IPS-11a (cell line): ENCODE measurements around the gene PRKRIP1.
"Not testable (repeated sequence)": the region's sequence is repeated elsewhere in the genome, so short reads cannot be mapped to it uniquely, and the experiment has no call there.

Experiments used
- H3K4me3 ChIP-seq: one replicate; pipeline ENCODE4 v1.5.1; 2013; ENCODE audit warnings: low read depth, low read length, control low read depth

The PRKRIP1 gene

DNA sequence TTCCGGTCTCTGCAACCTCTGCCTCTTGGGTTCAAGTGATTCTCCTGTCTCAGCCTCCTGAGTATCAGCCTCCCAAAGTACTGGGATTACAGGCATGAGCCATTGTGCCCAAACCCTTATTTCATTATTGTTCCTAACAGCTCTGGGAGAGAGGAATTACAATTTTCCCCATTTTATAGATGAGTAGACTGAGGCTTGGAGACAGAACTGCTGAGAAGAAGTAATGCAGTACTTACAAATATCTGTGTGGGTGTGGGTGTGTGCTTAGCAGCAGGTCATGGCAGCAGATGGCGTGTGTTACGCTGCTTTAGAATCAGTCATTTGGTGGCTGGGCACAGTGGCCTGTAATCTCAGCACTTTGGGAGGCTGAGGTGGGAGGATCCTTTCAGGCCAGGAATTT, 7.4 kb downstream of the PRKRIP1 start:
- H3K4me3 ChIP-seq: no peak overlapping the region

DNA sequence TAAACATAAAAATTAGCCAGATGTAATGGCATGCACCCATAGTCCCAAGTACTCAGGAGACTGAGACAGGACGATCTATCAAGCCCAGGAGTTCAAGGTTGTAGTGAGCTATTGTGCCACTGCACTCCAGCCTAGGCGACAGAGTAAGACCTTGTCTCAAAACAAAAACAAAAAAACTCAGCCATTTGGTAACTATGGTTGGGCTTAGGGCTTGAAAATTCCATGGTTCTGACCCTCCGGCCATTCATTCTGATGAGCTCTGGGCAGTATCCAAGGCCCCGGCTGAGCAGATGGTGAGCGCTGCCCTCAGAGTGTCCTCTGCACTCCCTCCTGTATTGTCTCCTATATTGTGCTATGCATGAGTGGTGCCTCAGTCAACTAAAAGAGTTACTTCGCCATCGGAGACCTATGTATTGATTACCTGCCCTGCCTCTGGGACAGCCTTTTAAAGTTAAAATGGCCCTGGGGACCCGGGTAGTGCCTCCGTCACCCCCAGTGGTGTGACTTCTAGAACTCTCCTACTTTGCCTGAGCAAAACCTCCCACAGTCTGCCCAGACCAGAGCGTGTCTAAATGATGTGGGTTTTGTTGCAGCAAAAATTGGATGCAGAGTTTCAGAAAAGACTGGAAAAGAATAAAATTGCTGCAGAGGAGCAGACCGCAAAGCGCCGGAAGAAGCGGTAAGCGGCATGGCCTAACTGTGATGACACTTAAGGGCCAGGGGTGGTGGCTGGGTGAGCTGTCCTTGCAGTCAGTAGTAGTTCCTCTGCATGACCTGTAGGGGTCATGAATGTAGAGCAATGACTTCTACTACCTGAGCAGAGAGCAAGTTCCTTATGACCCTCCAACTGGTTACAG, 8.1 kb downstream of the PRKRIP1 start:
- no peak overlapping the region for H3K4me3 ChIP-seq

DNA sequence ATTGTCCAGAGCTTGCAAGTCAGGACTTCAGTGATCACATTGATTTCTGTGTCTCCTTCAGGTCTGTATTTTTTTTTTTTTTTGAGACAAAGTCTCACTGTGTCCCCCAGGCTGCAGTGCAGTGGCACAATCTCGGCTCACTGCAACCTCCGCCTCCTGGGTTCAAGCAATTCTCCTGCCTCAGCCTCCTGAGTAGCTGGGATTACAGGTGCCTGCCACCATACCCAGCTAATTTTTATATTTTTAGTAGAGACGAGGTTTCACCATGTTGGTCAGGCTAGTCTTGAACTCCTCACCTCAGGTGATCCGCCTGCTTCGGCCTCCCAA, 8.7 kb downstream of the PRKRIP1 start:
- H3K4me3 ChIP-seq: not testable (repeated sequence)

DNA sequence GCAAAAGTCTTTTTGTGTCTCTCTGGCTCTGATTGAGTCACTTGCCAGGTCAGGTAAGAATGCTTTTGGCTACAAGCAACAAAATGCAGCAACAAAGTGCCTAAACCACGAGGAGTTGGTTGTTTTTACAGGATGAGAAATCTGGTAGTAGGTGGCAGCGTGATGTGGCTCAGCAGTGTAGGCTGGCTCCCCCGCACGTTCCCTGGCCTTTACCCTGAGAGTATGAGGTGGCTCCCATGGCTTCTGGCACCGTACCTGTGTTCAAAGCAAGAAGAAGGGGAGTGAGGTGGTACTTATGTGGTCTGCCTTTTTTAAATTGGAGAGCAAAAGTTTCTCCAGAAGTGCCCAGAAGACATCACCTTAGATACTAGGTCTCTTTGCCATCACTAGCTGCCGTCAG, 11.7 kb downstream of the PRKRIP1 start:
- no peak overlapping the region for H3K4me3 ChIP-seq

DNA sequence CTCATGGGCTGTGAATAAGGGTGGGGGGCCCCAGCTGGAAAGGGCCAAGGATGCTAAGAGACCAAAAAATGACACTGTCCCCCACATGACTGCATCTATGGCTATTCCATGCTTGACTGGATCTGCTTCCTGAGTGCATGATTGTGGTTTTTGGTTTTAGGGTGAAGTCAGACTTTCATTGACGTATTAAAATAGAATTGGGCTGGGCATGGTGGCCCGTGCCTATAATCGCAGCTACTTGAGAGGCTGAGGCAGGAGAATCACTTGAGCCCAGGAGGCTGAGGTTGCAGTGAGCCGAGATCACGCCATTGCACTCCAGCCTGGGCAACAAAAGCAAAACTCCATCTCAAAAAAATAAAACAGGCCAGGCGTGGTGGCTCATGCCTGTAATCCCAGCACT, 12.4 kb downstream of the PRKRIP1 start:
- not testable (repeated sequence) for H3K4me3 ChIP-seq

DNA sequence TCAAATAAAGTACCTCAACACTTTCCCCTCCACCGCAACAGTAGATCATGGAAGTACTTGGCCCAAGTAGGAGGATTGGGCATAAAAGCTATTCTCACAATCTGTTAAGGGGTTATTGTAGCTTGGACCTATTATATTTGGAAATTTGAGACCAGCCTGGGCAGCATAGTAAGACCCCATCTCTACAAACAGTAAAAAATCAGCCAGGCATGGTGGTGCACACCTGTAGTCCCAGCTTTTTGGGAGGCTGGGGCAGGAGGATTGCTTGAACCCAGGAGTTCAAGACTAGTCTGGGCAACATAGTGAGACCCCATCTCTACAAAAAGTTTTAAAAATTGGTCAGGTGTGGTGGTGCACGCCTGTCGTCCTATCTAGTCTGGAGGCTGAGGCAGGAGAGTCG, 13.2 kb downstream of the PRKRIP1 start:
- no peak overlapping the region for H3K4me3 ChIP-seq

DNA sequence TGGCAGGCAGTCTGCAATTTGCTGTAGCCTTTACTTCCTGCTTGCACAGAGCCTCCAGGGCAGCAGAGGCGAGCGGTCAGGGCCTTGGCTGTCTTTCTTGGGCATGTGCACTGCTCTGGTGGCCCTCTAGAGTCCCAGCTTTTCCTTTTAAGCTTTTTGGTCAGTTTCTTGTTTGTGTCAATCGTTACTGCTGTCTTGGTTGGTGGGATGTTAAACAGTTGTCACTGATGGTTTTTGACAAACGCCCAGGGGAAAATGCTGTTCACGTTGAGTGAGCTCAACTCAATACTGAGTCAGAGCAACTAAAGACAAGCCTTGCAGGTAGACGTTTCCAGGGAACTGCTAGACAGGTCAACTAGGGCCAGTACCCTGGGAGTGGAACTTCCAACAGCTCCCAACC, 14.0 kb downstream of the PRKRIP1 start:
- H3K4me3 ChIP-seq: no peak overlapping the region

DNA sequence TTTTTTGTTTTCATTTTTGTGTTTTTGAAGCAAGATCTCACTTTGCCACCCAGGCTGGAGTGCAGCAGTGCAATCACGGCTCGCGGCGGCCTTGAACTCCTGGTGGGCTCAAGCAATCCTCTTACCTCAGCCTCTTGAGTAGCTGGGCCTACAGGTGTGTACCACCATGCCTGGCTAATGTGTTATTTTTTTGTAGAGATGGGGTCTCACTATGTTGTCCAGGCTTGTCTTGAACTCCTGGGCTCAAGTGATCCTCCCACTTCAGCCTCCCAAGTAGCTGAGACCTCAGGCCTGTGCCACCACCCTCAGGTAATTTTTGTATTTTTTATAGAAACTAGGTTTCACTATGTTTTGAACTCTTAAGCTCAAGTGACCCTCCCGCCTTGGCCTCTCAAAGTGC, 14.8 kb downstream of the PRKRIP1 start:
- no peak overlapping the region for H3K4me3 ChIP-seq

DNA sequence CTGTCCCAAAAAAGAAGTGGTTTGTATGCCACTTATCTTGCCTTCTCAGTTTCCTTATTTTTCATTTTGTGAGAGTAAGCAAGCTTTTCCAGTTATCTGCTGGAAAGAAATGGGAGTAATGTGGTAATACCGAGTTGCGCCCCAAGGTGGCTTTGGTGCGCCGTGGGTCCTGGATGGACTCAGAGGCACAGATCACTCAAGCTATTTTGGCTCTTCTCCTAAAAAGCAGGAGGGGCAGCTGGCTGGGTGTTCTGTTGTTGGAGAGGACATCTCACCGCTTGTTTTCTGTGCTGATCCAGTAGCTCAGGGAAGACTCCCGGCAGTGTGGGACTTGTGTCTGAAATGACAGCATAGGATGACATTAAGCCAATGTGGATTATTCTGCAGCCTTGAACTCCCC, 16.4 kb downstream of the PRKRIP1 start:
- H3K4me3 ChIP-seq: no peak overlapping the region

DNA sequence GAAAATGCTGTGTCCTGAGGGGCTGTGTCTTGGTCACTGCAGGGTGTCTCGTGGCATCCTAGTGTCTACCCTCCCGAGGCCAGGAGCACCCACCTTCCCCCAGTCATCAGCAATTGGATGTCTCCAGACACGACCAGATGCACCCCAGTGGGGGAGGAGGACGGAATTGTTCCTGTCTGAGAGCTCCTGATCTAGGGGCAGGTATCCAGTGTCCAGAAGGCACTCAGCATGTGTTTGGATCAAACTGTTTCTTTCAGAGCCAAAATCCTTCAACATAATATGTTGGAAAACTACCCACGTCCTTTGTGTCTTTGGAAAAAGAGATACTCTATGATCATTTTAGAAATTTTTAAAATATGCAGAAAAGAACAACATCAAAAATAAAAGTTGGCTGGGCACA, 16.9 kb downstream of the PRKRIP1 start:
- H3K4me3 ChIP-seq: no peak overlapping the region

DNA sequence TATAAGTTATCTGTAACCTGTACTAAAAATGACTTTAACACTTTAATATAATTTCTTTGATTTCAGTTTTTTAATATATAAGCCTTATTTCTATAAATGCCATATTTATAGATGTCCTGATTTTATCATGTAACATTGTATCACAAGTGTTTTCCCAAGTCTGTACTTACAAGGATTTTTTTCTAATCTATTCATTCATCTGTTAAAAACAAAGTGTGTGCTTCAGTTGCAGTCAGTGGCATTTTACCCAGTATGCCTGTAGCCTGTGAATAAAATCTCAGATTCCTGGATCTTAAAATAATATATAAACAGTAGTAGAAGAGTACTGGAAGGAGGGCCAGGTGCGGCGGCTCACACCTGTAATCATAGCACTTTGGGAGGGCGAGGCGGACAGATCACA, 17.4 kb downstream of the PRKRIP1 start:
- H3K4me3 ChIP-seq: no peak overlapping the region

DNA sequence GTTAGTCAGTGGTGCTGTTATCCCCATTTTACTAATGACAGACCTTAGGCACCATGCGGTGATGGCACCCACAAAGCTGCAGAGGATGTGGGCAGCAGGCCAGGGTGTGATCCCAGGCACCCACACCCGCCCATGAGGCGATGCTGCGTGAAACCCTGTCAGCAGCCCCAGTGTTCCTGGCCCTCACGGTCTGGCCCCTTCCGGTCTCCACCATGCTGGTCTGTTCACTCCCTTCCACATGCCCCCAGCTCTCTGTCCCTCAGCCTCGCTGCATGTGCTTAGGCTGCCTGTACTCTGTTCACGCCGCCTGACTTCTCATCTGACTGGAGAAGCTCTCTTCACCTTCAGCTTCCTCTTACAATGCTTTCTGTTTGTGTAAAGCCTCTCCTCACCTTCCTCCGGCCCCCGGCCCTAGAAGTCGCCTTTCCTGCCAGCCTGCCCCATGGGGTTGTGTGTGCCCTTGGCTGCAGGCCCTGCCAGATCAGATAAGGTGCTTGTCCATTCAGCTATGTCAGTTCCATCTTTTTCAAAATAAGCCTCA, 19.6 kb downstream of the PRKRIP1 start:
- H3K4me3 ChIP-seq: no peak overlapping the region

DNA sequence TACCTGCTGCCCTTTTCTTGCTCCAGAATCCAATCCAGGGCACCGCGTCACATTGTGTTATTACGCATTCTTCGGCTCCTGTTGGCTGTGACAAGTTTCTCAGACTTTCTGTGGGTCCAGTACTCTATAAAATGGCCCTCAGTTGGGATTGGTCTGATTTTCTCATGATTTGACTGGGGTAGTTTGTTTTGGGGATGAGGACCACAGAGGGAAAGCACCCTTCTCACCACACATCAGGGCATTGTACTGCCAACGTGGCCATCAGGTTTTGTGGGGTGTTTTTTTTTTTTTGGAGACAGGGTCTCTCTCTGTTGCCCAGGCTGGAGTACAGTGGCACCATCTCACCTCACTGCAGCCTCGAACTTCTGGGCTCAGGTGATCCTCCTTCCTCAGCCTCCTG, 20.2 kb downstream of the PRKRIP1 start:
- no peak overlapping the region for H3K4me3 ChIP-seq

DNA sequence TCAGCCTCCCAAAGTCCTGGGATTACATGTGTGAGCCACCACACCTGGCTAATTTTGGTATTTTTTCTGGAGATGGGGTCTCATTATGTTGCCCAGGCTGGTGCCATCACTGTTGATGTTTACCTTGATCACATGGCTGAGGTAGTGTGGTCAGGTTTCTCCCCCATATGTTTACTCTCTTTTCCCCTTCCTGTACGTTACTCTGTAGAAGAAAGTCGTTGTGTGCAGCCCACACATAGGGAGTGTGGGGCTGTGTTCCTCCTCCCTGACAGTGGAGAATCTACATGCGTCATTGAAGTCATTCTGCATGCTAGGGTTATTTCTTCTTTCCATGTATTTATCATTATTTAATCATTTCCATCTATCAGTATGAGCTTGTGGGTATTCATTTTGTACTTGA, 20.9 kb downstream of the PRKRIP1 start:
- no peak overlapping the region for H3K4me3 ChIP-seq

DNA sequence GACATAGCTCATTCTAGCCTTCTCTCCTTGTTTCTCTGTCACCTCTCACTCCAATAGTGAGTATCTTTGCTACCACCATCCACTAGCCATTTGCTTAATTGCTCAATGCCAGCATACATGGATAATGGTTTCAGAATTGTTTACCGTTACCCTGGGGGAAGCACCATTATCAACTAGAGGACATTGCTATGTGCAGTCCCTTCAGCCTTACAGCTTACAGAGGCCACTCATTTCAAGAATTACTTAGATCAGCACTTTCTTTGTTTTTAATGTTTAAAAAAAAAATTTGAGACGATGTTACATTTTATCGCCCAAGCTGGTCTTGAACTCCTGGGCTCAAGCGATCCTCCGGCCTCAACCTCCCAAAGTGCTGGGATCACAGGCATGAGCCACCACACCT, 22.4 kb downstream of the PRKRIP1 start:
- H3K4me3 ChIP-seq: no peak overlapping the region

DNA sequence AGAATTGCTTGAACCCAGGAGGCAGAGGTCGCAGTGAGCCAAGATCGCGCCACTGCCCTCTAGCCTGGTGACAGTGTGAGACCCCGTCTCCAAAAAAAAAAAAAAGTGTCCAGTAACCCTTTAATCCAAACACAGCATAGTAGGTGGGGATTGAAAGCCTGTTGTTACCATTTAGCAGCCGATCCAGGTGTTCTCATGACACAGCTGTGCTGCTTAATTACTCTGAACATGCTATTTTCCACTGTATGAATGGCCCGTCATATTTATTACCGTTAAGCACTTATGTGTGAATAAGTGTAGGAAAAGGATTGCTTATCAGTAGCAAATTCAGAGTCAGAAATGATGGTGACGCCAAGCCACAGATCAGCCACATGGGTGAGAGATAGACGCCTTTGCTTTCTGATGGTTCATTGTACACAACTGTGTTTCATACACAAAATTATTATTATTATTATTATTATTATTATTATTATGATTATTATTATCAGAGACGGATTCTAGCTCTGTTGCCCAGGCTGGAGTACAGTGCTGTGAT, 25.6 kb downstream of the PRKRIP1 start:
- H3K4me3 ChIP-seq: no peak overlapping the region

DNA sequence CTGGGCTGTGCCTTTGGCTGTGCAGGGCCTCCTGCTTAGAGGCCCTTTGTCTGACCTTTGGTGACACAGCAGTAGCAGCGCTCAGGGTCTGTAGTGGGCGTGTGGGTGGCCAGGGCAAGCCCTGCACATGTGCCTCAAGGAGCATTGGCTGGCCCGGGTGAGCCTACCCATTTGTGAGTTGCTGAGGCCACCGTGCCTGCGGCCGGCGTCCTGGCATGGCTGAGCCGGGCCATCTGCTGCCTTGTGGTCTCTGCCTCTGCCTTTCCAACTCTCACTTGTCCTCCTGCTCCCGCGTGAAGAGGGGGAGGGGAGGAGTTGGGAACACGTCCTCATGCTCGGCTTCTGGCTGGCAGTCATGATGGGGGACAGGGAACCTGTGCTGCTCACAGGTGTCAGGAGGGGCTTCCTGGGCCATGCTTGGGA, 28.0 kb downstream of the PRKRIP1 start:
- no peak overlapping the region for H3K4me3 ChIP-seq

DNA sequence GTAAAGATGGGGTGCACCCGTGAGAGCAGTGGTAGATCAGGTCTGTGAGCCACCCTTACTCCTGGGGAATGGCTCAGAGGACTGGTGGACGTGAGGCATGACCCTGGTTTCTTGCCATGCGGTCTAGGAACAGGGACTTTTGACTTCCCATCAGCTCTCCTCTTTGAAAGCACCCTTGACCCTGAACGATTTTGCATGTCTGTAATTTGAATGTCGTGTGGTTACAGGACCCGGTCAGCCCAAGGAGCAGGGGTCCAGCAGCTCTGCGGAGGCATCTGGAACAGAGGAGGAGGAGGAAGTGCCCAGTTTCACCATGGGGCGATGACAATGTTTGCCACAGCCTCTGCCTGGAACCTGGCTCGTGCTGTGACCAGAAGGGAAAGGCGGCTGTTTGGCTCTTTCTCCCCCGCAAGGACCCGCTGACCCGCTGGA, 28.6 kb downstream of the PRKRIP1 start:
- no peak overlapping the region for H3K4me3 ChIP-seq

DNA sequence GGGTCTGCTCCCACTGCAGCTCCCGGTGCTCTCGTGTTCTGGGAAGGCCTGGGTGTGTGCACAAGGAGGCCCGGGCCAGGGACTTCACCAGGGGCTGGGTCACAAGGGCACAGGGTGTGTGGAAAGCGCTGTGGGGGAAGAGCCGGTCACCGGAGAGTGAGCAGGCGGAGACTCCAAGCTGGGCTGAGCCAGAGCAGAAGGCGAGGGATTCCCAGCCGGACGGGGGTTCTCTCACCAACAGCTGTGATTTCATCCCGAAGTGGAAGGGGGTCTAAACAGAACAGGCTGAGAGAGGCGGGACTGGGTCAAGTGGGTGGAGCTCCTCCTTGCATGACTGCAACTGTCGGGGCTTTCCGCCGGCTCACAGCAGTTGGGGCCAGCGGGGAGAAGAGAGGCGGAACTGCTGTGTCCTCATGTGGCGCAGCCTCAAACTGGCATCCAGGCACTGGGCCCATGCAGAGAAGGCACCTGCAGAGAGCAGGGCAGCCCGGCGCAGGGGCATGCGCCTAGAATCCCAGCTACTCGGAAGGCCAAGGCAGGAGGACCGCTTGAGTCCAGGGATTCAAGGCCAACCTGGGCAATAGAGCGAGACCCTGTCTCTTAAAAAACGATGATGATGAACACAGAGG, 29.6 kb downstream of the PRKRIP1 start:
- no peak overlapping the region for H3K4me3 ChIP-seq

DNA sequence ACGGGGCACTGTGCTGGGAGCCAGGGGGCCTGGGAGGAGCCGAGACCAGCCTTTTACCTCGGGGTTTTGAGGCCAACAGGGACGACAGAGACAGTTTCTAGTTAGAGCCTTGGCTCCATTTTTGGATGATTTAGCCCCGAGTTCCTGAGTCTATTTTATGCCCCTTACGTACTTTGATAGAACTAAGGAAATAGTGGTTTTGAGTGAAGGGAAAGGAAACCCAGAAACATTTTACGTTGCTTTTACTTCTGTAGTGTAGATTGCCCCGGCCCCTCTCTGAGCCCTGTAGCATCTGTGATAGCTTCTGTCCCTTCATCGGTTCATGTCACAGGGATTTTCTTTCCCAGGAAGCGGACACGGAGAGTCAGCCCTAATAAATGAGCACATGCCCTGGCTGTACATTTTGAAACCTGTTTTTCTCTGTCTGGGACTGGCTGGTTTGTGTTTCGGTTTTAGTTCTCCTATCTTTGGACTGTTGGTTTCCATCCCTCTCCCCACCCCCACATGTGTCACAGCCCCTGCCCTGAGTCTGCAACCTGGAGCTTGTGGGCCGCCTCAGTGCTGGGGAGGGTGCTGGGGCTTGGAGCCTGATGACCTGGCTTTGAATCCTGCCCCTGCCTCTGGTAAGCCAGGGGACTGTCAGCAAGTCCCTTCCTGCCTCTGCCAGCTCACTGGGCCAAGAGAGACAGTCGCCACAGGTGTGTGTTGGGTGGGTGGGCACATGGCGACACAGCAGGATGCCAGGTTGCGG, 30.3 kb downstream of the PRKRIP1 start:
- no peak overlapping the region for H3K4me3 ChIP-seq

DNA sequence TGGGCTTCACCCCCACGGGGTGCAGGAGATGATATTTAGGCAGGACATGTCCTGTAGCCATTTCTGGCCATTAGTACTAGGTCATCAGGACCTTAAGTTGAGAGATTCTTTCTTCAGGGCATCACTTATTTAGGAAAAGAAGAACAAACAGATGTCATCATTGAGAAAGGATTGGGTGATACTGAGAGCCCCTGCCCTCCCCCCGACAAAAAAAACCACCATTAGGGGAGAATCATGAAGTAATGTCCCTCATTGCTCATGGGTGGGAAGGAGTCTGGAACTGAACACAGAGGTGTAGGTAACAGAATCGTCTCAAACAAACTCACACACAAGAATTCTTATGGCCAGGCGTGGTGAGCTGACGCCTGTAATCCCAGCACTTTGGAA, 30.8 kb downstream of the PRKRIP1 start:
- H3K4me3 ChIP-seq: no peak overlapping the region
